Aorta (tissue), 5 donors: Measurements from ENCODE around the gene TSHZ1. TPM values are rescaled to one million over a fixed set of nuclear protein-coding genes. Genes with fewer than 3 reads are reported as not detected.

Experiments
- ATAC-seq: fragments of 200-7000 bp; cut with Tn5 transposase; one replicate; pipeline ENCODE4 v1.9.1; 2022; ENCODE audit warnings: moderate library complexity; ENCODE audit not compliant: low FRiP score
- DNase-seq, 2 donors: peaks; one replicate each; pipeline ENCODE4 v3.0.0-alpha.2; 2020
- H3K27ac ChIP-seq, 2 donors: one replicate each; pipeline ENCODE4 v1.5.1; 2013; ENCODE audit warnings: low read length in 2 of 2, mild to moderate bottlenecking in 2 of 2, moderate library complexity in 2 of 2, control low read depth in 1 of 2, inconsistent platforms in 1 of 2, low read depth in 1 of 2
- H3K27me3 ChIP-seq, 2 donors: one replicate each; pipeline ENCODE4 v1.6.1; 2013; ENCODE audit warnings: control low read depth in 1 of 2, low read length in 1 of 2, mild to moderate bottlenecking in 1 of 2, moderate library complexity in 1 of 2; ENCODE audit not compliant: insufficient read depth in 2 of 2, control insufficient read depth in 1 of 2
- H3K36me3 ChIP-seq, 2 donors: one replicate each; pipeline ENCODE4 v1.6.1; 2013; ENCODE audit warnings: control low read depth in 1 of 2, low read length in 1 of 2, mild to moderate bottlenecking in 1 of 2; ENCODE audit not compliant: insufficient read depth in 2 of 2, control insufficient read depth in 1 of 2
- H3K4me1 ChIP-seq, 2 donors: one replicate each; pipeline ENCODE4 v1.6.1; 2013; ENCODE audit warnings: low read length in 2 of 2, control low read depth in 1 of 2, mild to moderate bottlenecking in 1 of 2, moderate library complexity in 1 of 2; ENCODE audit not compliant: insufficient read depth in 2 of 2, control insufficient read depth in 1 of 2
- H3K4me3 ChIP-seq, 2 donors: one replicate each; pipeline ENCODE4 v1.5.1; 2013; ENCODE audit warnings: low read length in 2 of 2, control low read depth in 1 of 2, mild to moderate bottlenecking in 1 of 2
- H3K9me3 ChIP-seq: one replicate; pipeline ENCODE4 v1.6.1; 2013; ENCODE audit warnings: mild to moderate bottlenecking, low read length; ENCODE audit not compliant: control insufficient read depth
- WGBS, 2 donors: extraction: QIAGEN DNeasy Blood & Tissue Kit; methylation state at CpG; one replicate each; pipeline ENCODE4 v1.1.7; 2013; 5-methylcytosine and 5-hydroxymethylcytosine counted together
- intact Hi-C, 2 donors: fragments of 100-400 bp; cut with DNase I; formaldehyde crosslinking; loops; one replicate each; pipeline versions ENCODE4 v1.14.2 to v1.15.0; 2022
- polyA plus RNA-seq, 2 donors: library from polyadenylated mRNA; stranded (reverse); fragments of 200-250 nt; gene quantifications; one replicate each; pipeline ENCODE4 v1.2.3, GENCODE V29; 2013
- total RNA-seq, 2 donors: library from RNA; stranded (reverse); fragmentation: NEBNext Ultra II Directional; extraction: Animal tissue kit (Norgen Biotek cat#: 25700); gene quantifications; one replicate each; pipeline ENCODE4 v1.2.1, GENCODE V29; 2021
- donor health status: healthy with polysubstance abuse.
- donor health status: Bipolar disorder and iron deficiency.
- donor health status: DM: no; HTN: no; CAD: no.
- donor health status: DM: no; HTN: no; CAD: no.
- donor health status: DM: yes; HTN: yes; CAD: no.

Gene TSHZ1
- total and polyA plus RNA-seq, 4 donors: 3.3 to 26.0 (median 11.8) TPM

DNA sequence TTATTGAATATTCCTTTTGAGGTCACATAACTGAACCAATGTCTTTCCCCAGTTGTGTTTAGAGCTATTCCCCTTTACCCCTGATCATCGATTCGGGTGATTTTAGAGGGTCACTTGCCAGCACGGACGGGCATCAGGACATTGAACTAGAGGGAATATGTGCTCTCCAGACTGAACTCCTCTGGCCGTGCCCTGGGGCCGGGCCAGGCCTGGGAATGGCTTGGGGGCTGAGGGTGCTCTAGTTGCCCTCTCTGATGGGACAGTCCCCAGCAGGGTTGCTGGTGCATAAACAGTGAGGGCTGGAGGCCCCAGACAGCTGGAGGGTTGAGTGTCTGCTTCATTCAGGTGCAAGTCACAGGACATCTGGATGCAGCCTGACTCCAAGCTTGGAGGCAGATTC lies 126.2 kb downstream of the TSHZ1 start:
- no peaks in the 10 kb centered on the region for H3K4me1 ChIP-seq
- intact Hi-C loops: no loop called here
- H3K9me3 ChIP-seq: no peaks in the 10 kb centered on the region
- H3K4me3 ChIP-seq: no peak overlapping the region
- H3K27ac ChIP-seq: no peak overlapping the region
- WGBS, 2 donors: 90% methylated on average over 6 of the region's 6 CpGs
- ATAC-seq (no peak), DNase-seq (no peak)
- H3K27me3 ChIP-seq: no peaks in the 10 kb centered on the region
- H3K36me3 ChIP-seq: no peaks in the 10 kb centered on the region

DNA sequence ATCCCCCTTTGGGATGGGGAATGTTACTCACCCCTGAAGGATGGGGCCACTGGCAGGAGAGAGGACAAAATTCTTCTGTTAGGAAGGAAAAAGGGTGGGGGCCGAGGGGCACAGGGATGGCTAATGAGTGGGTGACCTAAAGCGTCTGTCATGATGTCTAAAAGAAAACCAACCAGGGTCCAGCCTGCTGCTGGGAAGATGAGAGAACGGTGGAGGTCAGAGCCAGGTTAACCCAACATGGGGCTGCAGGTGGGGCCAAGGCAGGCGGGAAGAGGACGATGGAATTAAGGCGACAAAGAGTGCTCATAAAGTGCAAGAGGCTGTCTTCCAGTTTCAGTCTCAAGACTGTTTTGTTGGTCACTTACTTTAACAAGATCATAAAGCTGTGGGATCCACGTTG lies 126.8 kb downstream of the TSHZ1 start:
- H3K4me1 ChIP-seq: no peaks in the 10 kb centered on the region
- DNase-seq: no peak
- H3K4me3 ChIP-seq: no peak overlapping the region
- no peaks in the 10 kb centered on the region for H3K27me3 ChIP-seq
- H3K36me3 ChIP-seq: no peaks in the 10 kb centered on the region
- ATAC-seq: no peak
- WGBS, 2 donors: 68 to 75% methylated on average over 7 of the region's 7 CpGs
- H3K27ac ChIP-seq: no peak overlapping the region
- intact Hi-C loops: no loop called here
- H3K9me3 ChIP-seq: no peaks in the 10 kb centered on the region

DNA sequence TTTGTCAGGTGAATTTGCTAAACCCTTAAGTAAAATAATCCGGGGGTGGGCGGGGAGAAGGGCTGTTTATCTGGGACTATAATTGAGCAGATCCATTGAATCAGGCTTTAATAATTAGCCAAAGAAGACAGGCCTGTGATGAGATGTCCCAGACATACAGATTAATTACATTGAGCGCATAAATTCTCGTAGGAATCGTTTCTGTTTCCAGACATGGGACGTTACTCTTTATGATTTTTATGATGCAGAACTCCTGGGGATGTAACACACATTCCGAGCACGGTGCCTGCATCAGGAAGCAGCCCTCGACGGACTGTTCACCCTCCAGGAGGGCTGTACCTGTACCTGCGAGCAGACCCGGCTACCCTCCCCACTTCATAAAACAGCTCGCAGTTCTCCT lies 128.0 kb downstream of the TSHZ1 start:
- DNase-seq: no peak

More for the DNA sequence above, 128.0 kb downstream of the TSHZ1 start:
- Histone ChIP-seq H3K36me3 (no peaks in the 10 kb centered on the region), H3K4me3 (no peak overlapping the region), H3K27ac (no peak overlapping the region), H3K4me1 (no peaks in the 10 kb centered on the region), H3K27me3 (no peaks in the 10 kb centered on the region), H3K9me3 (no peaks in the 10 kb centered on the region)
- no peak for ATAC-seq
- 79 to 80% methylated on average over 13 of the region's 13 CpGs for WGBS, 2 donors
- intact Hi-C loops: no loop called here

Other genes with a start within 250 kb of the TSHZ1 start
- 10 to 100 TPM; 16.9 to 28.6 TPM for gene PTGR3, start 1.7 kb upstream of the TSHZ1 start, total RNA-seq
- 1 to 10 TPM; 8.8 to 9.4 TPM for gene PTGR3, start 1.7 kb upstream of the TSHZ1 start, polyA plus RNA-seq
- gene SMIM21, start 216.9 kb downstream of the TSHZ1 start, total RNA-seq: not detected
- not detected for gene SMIM21, start 216.9 kb downstream of the TSHZ1 start, polyA plus RNA-seq